GM13976 (cell line): Measurements from ENCODE around the gene SAG.
A peak's percentile ranks its signal among the peaks of the same experiment; 100 is the strongest.

Experiments
- DNase-seq: peaks from one replicate; pipeline ENCODE4 v3.0.0; 2012; ENCODE audit warnings: low spot score
- CTCF ChIP-seq: IDR thresholded peaks from 2 replicates; pipeline ENCODE4 v1.5.1; 2012; ENCODE audit warnings: borderline replicate concordance, mild to moderate bottlenecking; ENCODE audit not compliant: insufficient read depth; ENCODE audit errors: extremely low read depth, missing control alignments, control extremely low read depth
- in situ Hi-C: fragments of 300-500 bp; cut with MboI; formaldehyde crosslinking; loops from one replicate; pipeline ENCODE4 v1.12.0; 2022; ENCODE audit warnings: low sequenced_read_pairs, mixed read lengths, inconsistent platforms; ENCODE audit not compliant: unreplicated experiment

Gene SAG

GRCh38 chr2:233303252-233303651, 4.4 kb upstream of the SAG start:
- in situ Hi-C loops, result no loop called here
- TF ChIP-seq CTCF, result no peak
- no peak for DNase-seq

- in situ Hi-C loops, result no loop called here
- no peak for TF ChIP-seq CTCF
- no peak for DNase-seq
These were observed 3.8 kb downstream of the SAG start for GRCh38 chr2:233311241-233311926.

- no peak for TF ChIP-seq CTCF
- in situ Hi-C loops, result no loop called here
- DNase-seq, result peak; percentile 51
These were observed 5.3 kb downstream of the SAG start for GRCh38 chr2:233312874-233313273.

GRCh38 chr2:233314180-233314925, 6.7 kb downstream of the SAG start:
- no peak for DNase-seq
- in situ Hi-C loops, result no loop called here
- TF ChIP-seq CTCF, result no peak

- no peak for TF ChIP-seq CTCF
- in situ Hi-C loops, result no loop called here
These were observed 9.8 kb downstream of the SAG start for GRCh38 chr2:233317196-233317943.

GRCh38 chr2:233319256-233319655, 11.6 kb downstream of the SAG start:
- DNase-seq, result no peak
- in situ Hi-C loops, result no loop called here
- no peak for TF ChIP-seq CTCF

More at GRCh38 chr2:233317196-233317943, 9.8 kb downstream of the SAG start:
- no peak for DNase-seq
